Thymus (tissue), 14 donors: ENCODE measurements around the gene VPS13C. TPM values are rescaled to one million over a fixed set of nuclear protein-coding genes. Genes with fewer than 3 reads are reported as not detected.

ENCODE experiments used
- DNase-seq, 9 donors: peaks; one replicate each; pipeline ENCODE4 v3.0.0-alpha.2; 2013; ENCODE audit warnings: low spot score in 9 of 9, low read depth in 6 of 9, missing footprints in 1 of 9
- H3K27ac ChIP-seq, 2 donors: one replicate each; pipeline ENCODE4 v1.5.1; 2013; ENCODE audit warnings: control low read depth in 1 of 2, low read depth in 1 of 2, low read length in 1 of 2, mild to moderate bottlenecking in 1 of 2, moderate library complexity in 1 of 2
- H3K27me3 ChIP-seq, 2 donors: one replicate each; pipeline ENCODE4 v1.5.1; 2013; ENCODE audit warnings: low read length in 1 of 2; ENCODE audit not compliant: control insufficient read depth in 2 of 2, insufficient read depth in 1 of 2
- H3K36me3 ChIP-seq, 2 donors: one replicate each; pipeline ENCODE4 v1.5.1; 2013; ENCODE audit warnings: low read length in 1 of 2, mild to moderate bottlenecking in 1 of 2, moderate library complexity in 1 of 2; ENCODE audit not compliant: control insufficient read depth in 2 of 2, insufficient read depth in 2 of 2
- H3K4me1 ChIP-seq, 2 donors: one replicate each; pipeline ENCODE4 v1.5.1; 2013; ENCODE audit warnings: low read length in 2 of 2; ENCODE audit not compliant: control insufficient read depth in 2 of 2, insufficient read depth in 2 of 2
- H3K4me3 ChIP-seq, 2 donors: one replicate each; pipeline ENCODE4 v1.5.1; 2013; ENCODE audit warnings: low read length in 2 of 2, control low read depth in 1 of 2, mild to moderate bottlenecking in 1 of 2
- H3K9me3 ChIP-seq, 2 donors: one replicate each; pipeline ENCODE4 v1.5.1; 2013; ENCODE audit warnings: low read length in 1 of 2, mild to moderate bottlenecking in 1 of 2; ENCODE audit not compliant: control insufficient read depth in 2 of 2, insufficient read depth in 1 of 2
- WGBS: extraction: QIAGEN DNeasy Blood & Tissue Kit; methylation state at CpG from one replicate; pipeline ENCODE4 v1.1.7; 2013; 5-methylcytosine and 5-hydroxymethylcytosine counted together
- long read RNA-seq, 10 donors: transcript quantifications; one replicate each; lab custom pipeline, GENCODE V29; 2026
- polyA plus RNA-seq: library from polyadenylated mRNA; stranded (reverse); fragments of 200-250 nt; gene quantifications from one replicate; pipeline ENCODE4 v1.2.3, GENCODE V29; 2013
- total RNA-seq: library from RNA; stranded (reverse); fragments of 120-200 nt; gene quantifications from one replicate; pipeline ENCODE4 v1.2.4, GENCODE V29; 2013
- donor health status: healthy.

The VPS13C gene, protein sequence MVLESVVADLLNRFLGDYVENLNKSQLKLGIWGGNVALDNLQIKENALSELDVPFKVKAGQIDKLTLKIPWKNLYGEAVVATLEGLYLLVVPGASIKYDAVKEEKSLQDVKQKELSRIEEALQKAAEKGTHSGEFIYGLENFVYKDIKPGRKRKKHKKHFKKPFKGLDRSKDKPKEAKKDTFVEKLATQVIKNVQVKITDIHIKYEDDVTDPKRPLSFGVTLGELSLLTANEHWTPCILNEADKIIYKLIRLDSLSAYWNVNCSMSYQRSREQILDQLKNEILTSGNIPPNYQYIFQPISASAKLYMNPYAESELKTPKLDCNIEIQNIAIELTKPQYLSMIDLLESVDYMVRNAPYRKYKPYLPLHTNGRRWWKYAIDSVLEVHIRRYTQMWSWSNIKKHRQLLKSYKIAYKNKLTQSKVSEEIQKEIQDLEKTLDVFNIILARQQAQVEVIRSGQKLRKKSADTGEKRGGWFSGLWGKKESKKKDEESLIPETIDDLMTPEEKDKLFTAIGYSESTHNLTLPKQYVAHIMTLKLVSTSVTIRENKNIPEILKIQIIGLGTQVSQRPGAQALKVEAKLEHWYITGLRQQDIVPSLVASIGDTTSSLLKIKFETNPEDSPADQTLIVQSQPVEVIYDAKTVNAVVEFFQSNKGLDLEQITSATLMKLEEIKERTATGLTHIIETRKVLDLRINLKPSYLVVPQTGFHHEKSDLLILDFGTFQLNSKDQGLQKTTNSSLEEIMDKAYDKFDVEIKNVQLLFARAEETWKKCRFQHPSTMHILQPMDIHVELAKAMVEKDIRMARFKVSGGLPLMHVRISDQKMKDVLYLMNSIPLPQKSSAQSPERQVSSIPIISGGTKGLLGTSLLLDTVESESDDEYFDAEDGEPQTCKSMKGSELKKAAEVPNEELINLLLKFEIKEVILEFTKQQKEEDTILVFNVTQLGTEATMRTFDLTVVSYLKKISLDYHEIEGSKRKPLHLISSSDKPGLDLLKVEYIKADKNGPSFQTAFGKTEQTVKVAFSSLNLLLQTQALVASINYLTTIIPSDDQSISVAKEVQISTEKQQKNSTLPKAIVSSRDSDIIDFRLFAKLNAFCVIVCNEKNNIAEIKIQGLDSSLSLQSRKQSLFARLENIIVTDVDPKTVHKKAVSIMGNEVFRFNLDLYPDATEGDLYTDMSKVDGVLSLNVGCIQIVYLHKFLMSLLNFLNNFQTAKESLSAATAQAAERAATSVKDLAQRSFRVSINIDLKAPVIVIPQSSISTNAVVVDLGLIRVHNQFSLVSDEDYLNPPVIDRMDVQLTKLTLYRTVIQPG (N-terminal part only)
- total RNA-seq (38.1 TPM), polyA plus RNA-seq (50.9 TPM)
- long read RNA-seq, donor 1: 0 reads
- long read RNA-seq, donor 2: 0 reads
- long read RNA-seq, donor 3, partial matches to known transcripts: 0 of 2 reads
- long read RNA-seq, donor 3, other reads (novel, unspliced or antisense): 0 of 2 reads
- long read RNA-seq, donor 4, partial matches to known transcripts: 0 of 3 reads
- long read RNA-seq, donor 4, other reads (novel, unspliced or antisense): 0 of 3 reads
- long read RNA-seq, donor 5, partial matches to known transcripts: 0 of 4 reads
- long read RNA-seq, donor 5, other reads (novel, unspliced or antisense): 0 of 4 reads
- long read RNA-seq, donor 6: 0 reads
- long read RNA-seq, donor 7, partial matches to known transcripts: 0 of 1 reads
- long read RNA-seq, donor 7, other reads (novel, unspliced or antisense): 0 of 1 reads
- long read RNA-seq, donor 8: 0 reads
- long read RNA-seq, donor 9, partial matches to known transcripts: 0 of 2 reads
- long read RNA-seq, donor 9, other reads (novel, unspliced or antisense): 0 of 2 reads
- long read RNA-seq, donor 10, partial matches to known transcripts: 0 of 1 reads
- long read RNA-seq, donor 10, other reads (novel, unspliced or antisense): 0 of 1 reads

GRCh38 chr15:62060113-62060895, at the start of gene VPS13C:
TSS of gene VPS13C (minus strand) at chr15:62060447. CDS start at chr15:62060374, 73 bp downstream.
- no peaks in the 10 kb centered on the region for H3K36me3 ChIP-seq
- peaks cover 3 to 6% of the 10 kb centered on the region in 2 donors for H3K4me1 ChIP-seq
- under 1% methylated on average over 73 of the region's 73 CpGs for WGBS
- peak within 1 kb of the TSS; percentile 88 to 89 for H3K4me3 ChIP-seq
- peaks cover 17 to 26% of the 10 kb centered on the region in 2 donors for H3K27me3 ChIP-seq
- no peaks in the 10 kb centered on the region for H3K9me3 ChIP-seq
- peak; percentile 67 to 95 (median 86) for DNase-seq
- H3K27ac ChIP-seq: peak within 1 kb of the TSS; percentile 91

GRCh38 chr15:62109437-62109836, 49.2 kb upstream of the VPS13C start:
- Histone ChIP-seq H3K4me1 (peaks cover 0 to under 1% of the 10 kb centered on the region in 2 donors), H3K27me3 (no peaks in the 10 kb centered on the region), H3K9me3 (no peaks in the 10 kb centered on the region), H3K4me3 (no peak overlapping the region), H3K27ac (no peak overlapping the region), H3K36me3 (no peaks in the 10 kb centered on the region)
- WGBS: 93% methylated on average over 1 of the region's 1 CpG
- DNase-seq: no peak

DNA sequence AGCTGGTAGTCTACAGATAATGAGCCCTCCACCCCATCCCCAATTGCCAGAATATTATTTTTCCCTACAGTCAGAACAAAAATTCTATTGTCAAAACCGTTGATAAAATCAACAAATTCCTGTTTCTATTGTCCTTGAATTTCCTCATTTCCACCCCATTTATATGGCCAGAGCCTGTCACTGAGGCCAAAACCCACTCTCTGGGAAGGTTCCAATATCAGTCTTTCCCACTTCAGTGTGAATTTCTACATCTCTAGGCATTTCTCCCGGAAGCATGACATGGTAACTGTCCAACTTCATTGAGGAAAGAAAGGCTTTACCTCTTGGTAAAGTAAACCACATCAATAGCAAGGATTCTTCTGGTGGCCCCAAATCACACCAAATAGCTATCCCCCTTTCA, 48.2 kb upstream of the VPS13C start:
- WGBS: 74% methylated on average over 2 of the region's 2 CpGs
- Histone ChIP-seq H3K27me3 (no peaks in the 10 kb centered on the region), H3K4me3 (no peak overlapping the region), H3K4me1 (peaks cover 0 to 2% of the 10 kb centered on the region in 2 donors), H3K9me3 (no peaks in the 10 kb centered on the region), H3K36me3 (no peaks in the 10 kb centered on the region), H3K27ac (no peak overlapping the region)
- DNase-seq: no peak

DNA sequence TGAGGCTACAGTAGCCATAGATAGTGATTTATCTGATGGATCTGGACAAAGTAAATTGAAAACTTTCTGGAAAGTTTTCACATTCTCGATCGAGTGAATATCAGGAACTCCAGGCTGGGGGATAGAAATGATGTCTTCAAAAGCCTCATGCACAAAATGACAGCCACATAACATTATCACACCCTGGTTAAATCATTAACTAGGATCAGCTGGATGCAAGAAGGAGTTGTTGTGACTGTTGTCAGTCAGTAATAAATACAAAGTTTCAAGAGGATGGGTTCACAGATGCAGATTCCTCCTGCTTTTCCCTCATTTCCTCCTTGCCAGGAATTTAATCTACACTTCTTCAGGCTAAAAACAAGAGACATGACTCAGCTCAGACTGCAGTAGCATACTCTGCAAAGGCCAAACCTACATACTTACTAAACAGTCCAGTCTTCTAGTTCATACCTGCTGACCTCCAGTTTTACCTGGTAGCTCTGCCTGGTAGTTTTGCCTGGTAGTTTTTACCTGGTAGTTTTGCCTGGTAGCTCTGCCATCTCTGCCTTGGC, 47.4 kb upstream of the VPS13C start:
- Histone ChIP-seq H3K9me3 (no peaks in the 10 kb centered on the region), H3K27me3 (no peaks in the 10 kb centered on the region), H3K27ac (no peak overlapping the region), H3K4me3 (no peak overlapping the region), H3K4me1 (peaks cover 0 to 2% of the 10 kb centered on the region in 2 donors), H3K36me3 (no peaks in the 10 kb centered on the region)
- 95% methylated on average over 2 of the region's 2 CpGs for WGBS
- DNase-seq: no peak

DNA sequence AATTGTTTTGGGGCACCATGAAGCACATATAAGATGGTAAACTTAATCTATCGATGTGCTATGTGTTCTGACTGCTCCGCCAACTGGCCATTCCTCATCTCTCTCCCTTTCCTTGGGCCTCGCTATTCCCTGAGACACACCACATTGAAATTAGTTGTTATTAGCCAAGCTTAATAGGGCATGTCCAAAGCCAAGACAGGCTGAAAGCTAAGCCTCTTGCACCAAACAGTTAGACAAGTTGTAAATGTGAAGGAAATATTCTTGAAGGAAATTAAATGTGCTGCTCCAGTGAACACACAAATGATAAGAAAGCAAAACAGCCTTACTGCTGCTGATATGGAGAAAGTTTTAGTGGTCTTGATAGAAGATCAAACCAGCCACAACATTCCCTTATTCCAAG, 45.8 kb upstream of the VPS13C start:
- Histone ChIP-seq H3K27ac (no peak overlapping the region), H3K4me3 (no peak overlapping the region), H3K36me3 (no peaks in the 10 kb centered on the region), H3K27me3 (no peaks in the 10 kb centered on the region), H3K9me3 (no peaks in the 10 kb centered on the region), H3K4me1 (peaks cover 0 to 2% of the 10 kb centered on the region in 2 donors)
- DNase-seq: no peak
- WGBS: 98% methylated on average over 3 of the region's 3 CpGs

- H3K27ac ChIP-seq: no peak overlapping the region
- no peak for DNase-seq
- WGBS: 95% methylated on average over 11 of the region's 11 CpGs
Observed at GRCh38 chr15:62105266-62105665, 45.0 kb upstream of the VPS13C start.

DNA sequence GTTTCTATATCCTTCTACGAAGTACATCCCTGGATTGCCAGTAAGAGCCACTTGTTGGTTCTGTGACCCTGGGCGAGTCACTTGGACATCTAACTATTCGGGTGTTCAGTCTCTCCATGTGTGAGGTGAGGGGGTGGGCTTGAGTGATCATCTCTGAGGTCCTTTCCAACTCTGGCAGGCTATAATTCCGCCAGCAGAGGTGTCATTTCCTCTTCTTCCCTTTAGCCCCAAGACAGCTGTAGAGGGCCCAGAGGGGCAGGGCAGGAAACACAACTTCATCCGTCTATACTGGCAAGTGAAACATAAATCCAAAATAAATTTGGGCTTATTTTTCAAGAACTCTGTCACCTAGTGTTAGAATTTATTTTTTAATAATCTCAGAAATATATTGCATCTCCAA, 44.6 kb upstream of the VPS13C start:
- H3K27me3 ChIP-seq: no peaks in the 10 kb centered on the region
- H3K27ac ChIP-seq: no peak overlapping the region
- DNase-seq: no peak
- H3K4me1 ChIP-seq: peaks cover 0 to 2% of the 10 kb centered on the region in 2 donors
- H3K4me3 ChIP-seq: no peak overlapping the region
- H3K9me3 ChIP-seq: no peaks in the 10 kb centered on the region
- WGBS: 72% methylated on average over 5 of the region's 5 CpGs
- H3K36me3 ChIP-seq: no peaks in the 10 kb centered on the region

More at GRCh38 chr15:62105266-62105665, 45.0 kb upstream of the VPS13C start:
- peaks cover 0 to 2% of the 10 kb centered on the region in 2 donors for H3K4me1 ChIP-seq
- H3K27me3 ChIP-seq: no peaks in the 10 kb centered on the region
- H3K4me3 ChIP-seq: no peak overlapping the region
- no peaks in the 10 kb centered on the region for H3K36me3 ChIP-seq
- H3K9me3 ChIP-seq: no peaks in the 10 kb centered on the region
